GM23338 (cell line): ENCODE measurements around the gene HSD17B1.

ENCODE experiments used
- CREB1 ChIP-seq: fragments of 250-450 bp; sonication (Bioruptor Pico); IDR thresholded peaks from 2 replicates; pipeline ENCODE4 v1.5.0; 2020; ENCODE audit warnings: low read depth, mild to moderate bottlenecking, moderate library complexity
- EZH2 ChIP-seq: fragments of 200-600 bp; sonication (generic); IDR thresholded peaks from one replicate; pipeline ENCODE4 v1.8.0; 2017; ENCODE audit warnings: antibody characterized with exemption, mild to moderate bottlenecking, low read depth; ENCODE audit not compliant: unreplicated experiment
- EZH2phosphoT487 ChIP-seq: fragments of 200-600 bp; sonication (generic); IDR thresholded peaks from one replicate; pipeline ENCODE4 v1.8.1; 2018; ENCODE audit warnings: antibody characterized with exemption; ENCODE audit not compliant: unreplicated experiment
- JUNB ChIP-seq: IDR thresholded peaks from one replicate; pipeline ENCODE4 v1.6.1; 2016; ENCODE audit warnings: antibody characterized with exemption; ENCODE audit not compliant: unreplicated experiment
- NANOG ChIP-seq: IDR thresholded peaks from 2 replicates; pipeline ENCODE4 v1.6.1; 2016; ENCODE audit warnings: antibody characterized with exemption, borderline replicate concordance
- POLR2AphosphoS5 ChIP-seq: IDR thresholded peaks from 2 replicates; pipeline ENCODE4 v1.6.1; 2016; ENCODE audit warnings: antibody characterized with exemption, low read depth
- TF ChIP-seq, protein P1 (sequence below): IDR thresholded peaks from one replicate; pipeline ENCODE4 v1.6.1; 2018; ENCODE audit warnings: antibody characterized with exemption; ENCODE audit not compliant: unreplicated experiment
- TF ChIP-seq, protein P2 (sequence below), 2 experiments: fragments of 200-600 bp in 1 of 2; sonication (generic) in 1 of 2; conservative IDR thresholded peaks; 2 replicates each; pipeline versions ENCODE4 v1.5.1 to v1.6.1; 2016 to 2017; ENCODE audit warnings: antibody characterized with exemption in 2 of 2, low read depth in 2 of 2, mild to moderate bottlenecking in 2 of 2, moderate library complexity in 1 of 2
- TF ChIP-seq, protein P3 (sequence below): IDR thresholded peaks from 2 replicates; pipeline ENCODE4 v1.6.1; 2016; ENCODE audit warnings: antibody characterized with exemption

DNA sequence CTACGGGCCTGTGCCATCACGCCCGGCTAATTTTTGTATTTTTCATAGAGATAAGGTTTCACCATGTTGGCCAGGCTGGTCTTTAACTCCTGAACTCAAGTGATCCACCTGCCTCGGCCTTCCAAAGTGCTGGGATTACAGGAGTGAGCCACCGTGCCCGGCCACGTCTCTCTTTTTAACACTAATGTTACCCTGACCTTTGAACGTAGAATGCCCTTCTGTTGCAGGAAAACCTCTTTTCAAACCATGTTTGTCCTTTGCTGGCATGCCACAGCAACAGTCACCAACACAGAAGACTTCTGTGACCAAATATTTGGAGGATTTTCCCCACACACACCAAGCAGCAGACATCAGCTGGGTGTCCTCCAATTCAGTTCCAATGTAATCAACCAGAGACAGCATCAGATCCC lies 7.8 kb upstream of the HSD17B1 start:
- TF ChIP-seq, protein P1, sequence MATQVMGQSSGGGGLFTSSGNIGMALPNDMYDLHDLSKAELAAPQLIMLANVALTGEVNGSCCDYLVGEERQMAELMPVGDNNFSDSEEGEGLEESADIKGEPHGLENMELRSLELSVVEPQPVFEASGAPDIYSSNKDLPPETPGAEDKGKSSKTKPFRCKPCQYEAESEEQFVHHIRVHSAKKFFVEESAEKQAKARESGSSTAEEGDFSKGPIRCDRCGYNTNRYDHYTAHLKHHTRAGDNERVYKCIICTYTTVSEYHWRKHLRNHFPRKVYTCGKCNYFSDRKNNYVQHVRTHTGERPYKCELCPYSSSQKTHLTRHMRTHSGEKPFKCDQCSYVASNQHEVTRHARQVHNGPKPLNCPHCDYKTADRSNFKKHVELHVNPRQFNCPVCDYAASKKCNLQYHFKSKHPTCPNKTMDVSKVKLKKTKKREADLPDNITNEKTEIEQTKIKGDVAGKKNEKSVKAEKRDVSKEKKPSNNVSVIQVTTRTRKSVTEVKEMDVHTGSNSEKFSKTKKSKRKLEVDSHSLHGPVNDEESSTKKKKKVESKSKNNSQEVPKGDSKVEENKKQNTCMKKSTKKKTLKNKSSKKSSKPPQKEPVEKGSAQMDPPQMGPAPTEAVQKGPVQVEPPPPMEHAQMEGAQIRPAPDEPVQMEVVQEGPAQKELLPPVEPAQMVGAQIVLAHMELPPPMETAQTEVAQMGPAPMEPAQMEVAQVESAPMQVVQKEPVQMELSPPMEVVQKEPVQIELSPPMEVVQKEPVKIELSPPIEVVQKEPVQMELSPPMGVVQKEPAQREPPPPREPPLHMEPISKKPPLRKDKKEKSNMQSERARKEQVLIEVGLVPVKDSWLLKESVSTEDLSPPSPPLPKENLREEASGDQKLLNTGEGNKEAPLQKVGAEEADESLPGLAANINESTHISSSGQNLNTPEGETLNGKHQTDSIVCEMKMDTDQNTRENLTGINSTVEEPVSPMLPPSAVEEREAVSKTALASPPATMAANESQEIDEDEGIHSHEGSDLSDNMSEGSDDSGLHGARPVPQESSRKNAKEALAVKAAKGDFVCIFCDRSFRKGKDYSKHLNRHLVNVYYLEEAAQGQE: no peak
- TF ChIP-seq, protein P2, sequence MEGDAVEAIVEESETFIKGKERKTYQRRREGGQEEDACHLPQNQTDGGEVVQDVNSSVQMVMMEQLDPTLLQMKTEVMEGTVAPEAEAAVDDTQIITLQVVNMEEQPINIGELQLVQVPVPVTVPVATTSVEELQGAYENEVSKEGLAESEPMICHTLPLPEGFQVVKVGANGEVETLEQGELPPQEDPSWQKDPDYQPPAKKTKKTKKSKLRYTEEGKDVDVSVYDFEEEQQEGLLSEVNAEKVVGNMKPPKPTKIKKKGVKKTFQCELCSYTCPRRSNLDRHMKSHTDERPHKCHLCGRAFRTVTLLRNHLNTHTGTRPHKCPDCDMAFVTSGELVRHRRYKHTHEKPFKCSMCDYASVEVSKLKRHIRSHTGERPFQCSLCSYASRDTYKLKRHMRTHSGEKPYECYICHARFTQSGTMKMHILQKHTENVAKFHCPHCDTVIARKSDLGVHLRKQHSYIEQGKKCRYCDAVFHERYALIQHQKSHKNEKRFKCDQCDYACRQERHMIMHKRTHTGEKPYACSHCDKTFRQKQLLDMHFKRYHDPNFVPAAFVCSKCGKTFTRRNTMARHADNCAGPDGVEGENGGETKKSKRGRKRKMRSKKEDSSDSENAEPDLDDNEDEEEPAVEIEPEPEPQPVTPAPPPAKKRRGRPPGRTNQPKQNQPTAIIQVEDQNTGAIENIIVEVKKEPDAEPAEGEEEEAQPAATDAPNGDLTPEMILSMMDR (conservative IDR thresholded peaks at IDR 0.05; ENCODE audit: low read depth in 2 of 2): no peak
- TF ChIP-seq CREB1 (CRISPR knock-in tag) (no peak), POLR2AphosphoS5 (no peak), JUNB (no peak), EZH2 (no peak), NANOG (no peak), EZH2phosphoT487 (no peak)
- TF ChIP-seq, protein P3, sequence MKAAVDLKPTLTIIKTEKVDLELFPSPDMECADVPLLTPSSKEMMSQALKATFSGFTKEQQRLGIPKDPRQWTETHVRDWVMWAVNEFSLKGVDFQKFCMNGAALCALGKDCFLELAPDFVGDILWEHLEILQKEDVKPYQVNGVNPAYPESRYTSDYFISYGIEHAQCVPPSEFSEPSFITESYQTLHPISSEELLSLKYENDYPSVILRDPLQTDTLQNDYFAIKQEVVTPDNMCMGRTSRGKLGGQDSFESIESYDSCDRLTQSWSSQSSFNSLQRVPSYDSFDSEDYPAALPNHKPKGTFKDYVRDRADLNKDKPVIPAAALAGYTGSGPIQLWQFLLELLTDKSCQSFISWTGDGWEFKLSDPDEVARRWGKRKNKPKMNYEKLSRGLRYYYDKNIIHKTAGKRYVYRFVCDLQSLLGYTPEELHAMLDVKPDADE: no peak
